Keratinocyte (primary cell): Measurements from ENCODE around the gene MYBPC2. TPM values are rescaled to one million over a fixed set of nuclear protein-coding genes. Genes with fewer than 3 reads are reported as not detected.

ENCODE experiments used
- DNase-seq: peaks from one replicate; pipeline ENCODE4 v3.0.0-alpha.2; 2011; ENCODE audit warnings: low read depth, missing footprints, low spot score
- FAIRE-seq: peaks from 2 replicates; lab custom pipeline; 2011; peaks lifted over from hg19 to GRCh38; lab: Jason Lieb, UNC
- H2AFZ ChIP-seq: 2 replicates; pipeline ENCODE4 v1.6.0; 2012; ENCODE audit warnings: low read length, control low read depth, inconsistent platforms; ENCODE audit not compliant: control insufficient read depth
- H3K27ac ChIP-seq: 2 replicates; pipeline ENCODE4 v1.5.1; 2011; ENCODE audit warnings: low read length; ENCODE audit not compliant: control insufficient read depth, insufficient read depth
- H3K27me3 ChIP-seq: 3 replicates; pipeline ENCODE4 v1.6.0; 2011; ENCODE audit warnings: low read length; ENCODE audit not compliant: control insufficient read depth, insufficient read depth; ENCODE audit errors: extremely low read depth
- H3K36me3 ChIP-seq, 2 experiments: 2 replicates in 1 of 2; 3 replicates in 1 of 2; pipeline ENCODE4 v1.5.1; 2011; ENCODE audit warnings: low read length in 2 of 2, mild to moderate bottlenecking in 1 of 2; ENCODE audit not compliant: control insufficient read depth in 2 of 2, insufficient read depth in 2 of 2; ENCODE audit errors: extremely low read depth in 1 of 2
- H3K4me1 ChIP-seq: 3 replicates; pipeline ENCODE4 v1.5.1; 2011; ENCODE audit warnings: low read length; ENCODE audit not compliant: control insufficient read depth, insufficient read depth; ENCODE audit errors: extremely low read depth
- H3K4me2 ChIP-seq: 3 replicates; pipeline ENCODE4 v1.6.0; 2011; ENCODE audit warnings: low read depth, low read length; ENCODE audit not compliant: control insufficient read depth, insufficient read depth; ENCODE audit errors: extremely low read depth
- H3K4me3 ChIP-seq, 3 experiments: fragments of 200-600 bp in 1 of 3; sonication (generic) in 1 of 3; 2 replicates in 2 of 3; 3 replicates in 1 of 3; pipeline ENCODE4 v1.5.1; 2011 to 2016; ENCODE audit warnings: low read length in 3 of 3, mild to moderate bottlenecking in 3 of 3, control low read depth in 2 of 3, inconsistent platforms in 1 of 3, low read depth in 1 of 3, mixed read lengths in 1 of 3, mixed run types in 1 of 3, moderate library complexity in 1 of 3; ENCODE audit not compliant: control insufficient read depth in 2 of 3, insufficient read depth in 2 of 3; ENCODE audit errors: extremely low read depth in 1 of 3
- H3K79me2 ChIP-seq: 2 replicates; pipeline ENCODE4 v1.6.0; 2012; ENCODE audit warnings: low read length; ENCODE audit not compliant: control insufficient read depth, insufficient read depth
- H3K9ac ChIP-seq: 3 replicates; pipeline ENCODE4 v1.6.0; 2011; ENCODE audit warnings: low read length; ENCODE audit not compliant: control insufficient read depth, insufficient read depth; ENCODE audit errors: extremely low read depth
- H3K9me1 ChIP-seq: 3 replicates; pipeline ENCODE4 v1.6.0; 2011; ENCODE audit warnings: low read length; ENCODE audit not compliant: control insufficient read depth, insufficient read depth; ENCODE audit errors: extremely low read depth
- H3K9me3 ChIP-seq: 2 replicates; pipeline ENCODE4 v1.5.1; 2012; ENCODE audit warnings: low read depth, low read length; ENCODE audit not compliant: control insufficient read depth
- H4K20me1 ChIP-seq: 3 replicates; pipeline ENCODE4 v1.6.0; 2011; ENCODE audit warnings: low read length; ENCODE audit not compliant: control insufficient read depth, insufficient read depth; ENCODE audit errors: extremely low read depth
- EZH2 ChIP-seq: IDR thresholded peaks from one replicate; pipeline ENCODE4 v1.6.1; 2012; ENCODE audit warnings: inconsistent platforms, mild to moderate bottlenecking, low read length, moderate library complexity
- dilution Hi-C: fragments of 300-500 bp; cut with MboI; formaldehyde crosslinking; loops from one replicate; pipeline ENCODE4 v1.7.0; 2020; ENCODE audit warnings: low sequenced_read_pairs; ENCODE audit not compliant: extremely low pct_ligation_motif_present
- polyA plus RNA-seq, 5 experiments: library from polyadenylated mRNA; depleted of rRNA in 3 of 5; stranded (reverse) in 3 of 5; stranded (forward) in 1 of 5; unstranded in 1 of 5; fragments of >200 nt; gene quantifications; 1 replicate in 1 of 5; 2 replicates in 3 of 5; 3 replicates in 1 of 5; pipeline versions ENCODE4 v1.2.1 to v1.2.3, GENCODE V29; 2011 to 2012; ENCODE audit warnings: missing spikeins in 2 of 5, low read depth in 1 of 5, low replicate concordance in 1 of 5
- TF ChIP-seq, protein P1 (sequence below), 3 experiments: IDR thresholded peaks in 1 of 3; conservative IDR thresholded peaks in 1 of 3; optimal IDR thresholded peaks in 1 of 3; 2 replicates in 2 of 3; 3 replicates in 1 of 3; pipeline versions ENCODE3 to v1.5.1; 2011; ENCODE audit warnings: low read length in 3 of 3, mild to moderate bottlenecking in 3 of 3, moderate library complexity in 2 of 3, control low read depth in 1 of 3, inconsistent platforms in 1 of 3; ENCODE audit not compliant: insufficient read depth in 2 of 3; ENCODE audit errors: extremely low read depth in 1 of 3

Gene MYBPC2
- polyA plus RNA-seq, 1 donor (not counting 4 experiments of a cell fraction or from before 2014, with no cell fraction given): not detected

- Histone ChIP-seq H3K36me3 (no peaks in the 10 kb centered on the region), H3K27me3 (no peaks in the 10 kb centered on the region), H2AFZ (no peak overlapping the region), H3K27ac (no peak overlapping the region), H3K79me2 (no peaks in the 10 kb centered on the region), H3K9me1 (no peaks in the 10 kb centered on the region), H4K20me1 (no peaks in the 10 kb centered on the region), H3K9me3 (no peaks in the 10 kb centered on the region), H3K9ac (no peak overlapping the region), H3K4me1 (no peaks in the 10 kb centered on the region), H3K4me3 (no peak overlapping the region), H3K4me2 (no peak overlapping the region)
- DNase-seq: no peak
- TF ChIP-seq EZH2: no peak
- TF ChIP-seq, protein P1, sequence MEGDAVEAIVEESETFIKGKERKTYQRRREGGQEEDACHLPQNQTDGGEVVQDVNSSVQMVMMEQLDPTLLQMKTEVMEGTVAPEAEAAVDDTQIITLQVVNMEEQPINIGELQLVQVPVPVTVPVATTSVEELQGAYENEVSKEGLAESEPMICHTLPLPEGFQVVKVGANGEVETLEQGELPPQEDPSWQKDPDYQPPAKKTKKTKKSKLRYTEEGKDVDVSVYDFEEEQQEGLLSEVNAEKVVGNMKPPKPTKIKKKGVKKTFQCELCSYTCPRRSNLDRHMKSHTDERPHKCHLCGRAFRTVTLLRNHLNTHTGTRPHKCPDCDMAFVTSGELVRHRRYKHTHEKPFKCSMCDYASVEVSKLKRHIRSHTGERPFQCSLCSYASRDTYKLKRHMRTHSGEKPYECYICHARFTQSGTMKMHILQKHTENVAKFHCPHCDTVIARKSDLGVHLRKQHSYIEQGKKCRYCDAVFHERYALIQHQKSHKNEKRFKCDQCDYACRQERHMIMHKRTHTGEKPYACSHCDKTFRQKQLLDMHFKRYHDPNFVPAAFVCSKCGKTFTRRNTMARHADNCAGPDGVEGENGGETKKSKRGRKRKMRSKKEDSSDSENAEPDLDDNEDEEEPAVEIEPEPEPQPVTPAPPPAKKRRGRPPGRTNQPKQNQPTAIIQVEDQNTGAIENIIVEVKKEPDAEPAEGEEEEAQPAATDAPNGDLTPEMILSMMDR (optimal IDR thresholded peaks at IDR 0.05 in 1 of 3, IDR thresholded peaks at IDR 0.05 in 1 of 3, conservative IDR thresholded peaks at IDR 0.05 in 1 of 3; ENCODE audit: extremely low read depth in 1 of 3, insufficient read depth in 2 of 3, low read length in 3 of 3): no peak
- dilution Hi-C loops: no loop called here
- FAIRE-seq: no peak
Observed at GRCh38 chr19:50444059-50444458, 11.4 kb downstream of the MYBPC2 start.

DNA sequence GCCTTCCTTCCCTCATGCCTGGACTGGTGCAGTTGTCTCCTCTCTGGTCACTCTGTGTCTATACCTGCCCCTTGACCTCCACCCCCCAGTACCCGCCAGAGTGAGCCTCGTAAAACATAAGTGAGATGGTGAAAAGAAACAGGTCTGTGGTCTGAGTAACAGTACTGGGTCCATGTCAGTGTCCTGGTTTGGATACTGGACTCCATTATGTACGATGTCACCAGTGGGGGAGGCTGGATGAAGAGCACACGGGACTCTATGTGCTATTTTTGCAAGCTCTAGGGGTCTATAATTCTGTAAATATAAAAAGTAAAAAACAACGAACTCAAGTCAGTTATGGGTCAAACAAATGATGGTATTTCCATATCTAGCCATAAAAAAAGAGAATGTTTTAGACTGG lies 14.4 kb downstream of the MYBPC2 start:
- Histone ChIP-seq H3K9me3 (no peaks in the 10 kb centered on the region), H4K20me1 (no peaks in the 10 kb centered on the region), H3K4me1 (no peaks in the 10 kb centered on the region), H3K27me3 (peaks cover 7% of the 10 kb centered on the region), H3K36me3 (no peaks in the 10 kb centered on the region), H2AFZ (no peak overlapping the region), H3K9me1 (no peaks in the 10 kb centered on the region), H3K9ac (no peak overlapping the region), H3K4me2 (no peak overlapping the region), H3K4me3 (no peak overlapping the region), H3K79me2 (no peaks in the 10 kb centered on the region), H3K27ac (no peak overlapping the region)
- dilution Hi-C loops: no loop called here
- TF ChIP-seq EZH2: no peak
- TF ChIP-seq, protein P1 (optimal IDR thresholded peaks at IDR 0.05 in 1 of 3, IDR thresholded peaks at IDR 0.05 in 1 of 3, conservative IDR thresholded peaks at IDR 0.05 in 1 of 3; ENCODE audit: extremely low read depth in 1 of 3, insufficient read depth in 2 of 3, low read length in 3 of 3): no peak
- FAIRE-seq (no peak), DNase-seq (no peak)
